Muscle of arm (tissue), 12 donors: Measurements from ENCODE around the gene REPS1. TPM values are rescaled to one million over a fixed set of nuclear protein-coding genes. Genes with fewer than 3 reads are reported as not detected.

ENCODE experiments used
- DNase-seq: peaks from one replicate; pipeline ENCODE4 v3.0.0-alpha.2; 2013
- polyA plus RNA-seq, 12 donors: library from polyadenylated mRNA; unstranded; fragments of 120-200 nt; gene quantifications; one replicate each; pipeline ENCODE4 v1.2.1, GENCODE V29; 2013; ENCODE audit not compliant: insufficient read length in 12 of 12

REPS1 gene
- polyA plus RNA-seq, 12 donors, result 36.2 to 75.4 (median 52.8) TPM; not detected in 1

GRCh38 chr6:138864343-138864890 is 123.6 kb downstream of the REPS1 start:
- DNase-seq, result no peak

- DNase-seq, result no peak
These were observed 124.7 kb downstream of the REPS1 start for GRCh38 chr6:138863321-138863720.

- DNase-seq, result no peak
These were observed 125.6 kb downstream of the REPS1 start for GRCh38 chr6:138862456-138862855.

DNA sequence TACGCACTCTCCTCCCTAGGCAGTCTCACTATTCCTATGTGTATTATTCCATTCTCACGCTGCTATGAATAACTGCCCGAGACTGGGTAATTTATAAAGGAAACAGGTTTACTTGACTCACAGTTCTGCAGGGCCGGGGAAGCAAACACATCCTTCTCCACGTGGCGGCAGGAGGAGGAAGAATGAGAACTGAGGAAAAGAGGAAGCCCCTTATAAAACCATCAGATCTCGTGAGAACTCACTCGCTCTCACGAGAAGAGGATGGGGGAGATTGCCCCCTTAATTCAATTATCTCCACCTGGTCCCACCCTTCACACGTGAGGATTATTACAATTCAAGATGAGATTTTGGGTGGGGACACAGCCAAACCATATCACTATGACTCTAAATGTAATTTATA is 130.3 kb downstream of the REPS1 start:
- no peak for DNase-seq

GRCh38 chr6:138856654-138857053 is 131.4 kb downstream of the REPS1 start:
- no peak for DNase-seq

Other genes with a start within 250 kb of the REPS1 start
- gene CCDC28A, start 214.5 kb downstream of the REPS1 start, polyA plus RNA-seq, result 10 to 100 TPM in 9 of 12 donors, 1 to 10 TPM in 2, not detected in 1; 10.0 to 21.6 (median 12.7) TPM
- gene ECT2L, start 192.2 kb downstream of the REPS1 start, polyA plus RNA-seq, result under 1 TPM in 10 of 12 donors, not detected in 2; 0.12 to 0.56 (median 0.24) TPM
- 10 to 100 TPM in 11 of 12 donors, not detected in 1; 12.7 to 62.0 (median 19.7) TPM for gene ABRACL, start 40.5 kb upstream of the REPS1 start, polyA plus RNA-seq
- gene HECA, start 146.8 kb upstream of the REPS1 start, polyA plus RNA-seq, result 10 to 100 TPM in 11 of 12 donors, not detected in 1; 19.6 to 31.4 (median 20.7) TPM